Chondrocyte (in vitro differentiated cells): Measurements from ENCODE around the gene SLC6A13. TPM values are rescaled to one million over a fixed set of nuclear protein-coding genes. Genes with fewer than 3 reads are reported as not detected.

Source experiments
- DNase-seq: peaks from one replicate; pipeline ENCODE4 v3.0.0; 2021; ENCODE audit warnings: mixed read lengths, low spot score
- H3K27ac Mint-ChIP-seq: one replicate; pipeline ENCODE4 v1.8.0; 2021; ENCODE audit warnings: mild to moderate bottlenecking, moderate library complexity, mixed read lengths; ENCODE audit not compliant: unreplicated experiment
- H3K27me3 Mint-ChIP-seq: 2 replicates; pipeline ENCODE4 v1.8.0; 2021; ENCODE audit warnings: low read depth, mixed read lengths
- H3K36me3 Mint-ChIP-seq: 2 replicates; pipeline ENCODE4 v1.8.0; 2021; ENCODE audit warnings: low read depth, mixed read lengths
- H3K4me1 Mint-ChIP-seq: 2 replicates; pipeline ENCODE4 v1.8.0; 2021; ENCODE audit warnings: low read depth, mild to moderate bottlenecking, mixed read lengths
- H3K4me3 Mint-ChIP-seq: one replicate; pipeline ENCODE4 v1.8.0; 2021; ENCODE audit warnings: mild to moderate bottlenecking, moderate library complexity, mixed read lengths; ENCODE audit not compliant: unreplicated experiment
- H3K9me3 Mint-ChIP-seq: 2 replicates; pipeline ENCODE4 v1.8.0; 2021; ENCODE audit warnings: low read depth, mixed read lengths
- CTCF ChIP-seq: fragments of 200-600 bp; sonication (generic); IDR thresholded peaks from 2 replicates; pipeline ENCODE4 v1.5.0; 2021; ENCODE audit warnings: antibody characterized with exemption, mild to moderate bottlenecking, moderate library complexity
- total RNA-seq: library from RNA; stranded (reverse); gene quantifications from 3 replicates; pipeline ENCODE4 v1.2.1, GENCODE V29; 2021

Gene SLC6A13
- total RNA-seq, 1 donor from 2014 or later: 0.37 TPM

GRCh38 chr12:271161-271560, 8.5 kb upstream of the SLC6A13 start:
- Mint-ChIP-seq H3K27me3 (no peaks in the 10 kb centered on the region), H3K9me3 (no peaks in the 10 kb centered on the region), H3K4me3 (no peak overlapping the region), H3K27ac (no peak overlapping the region), H3K4me1 (peaks cover 35% of the 10 kb centered on the region), H3K36me3 (no peaks in the 10 kb centered on the region)
- no peak for TF ChIP-seq CTCF
- DNase-seq: no peak

GRCh38 chr12:269191-269590, 6.6 kb upstream of the SLC6A13 start:
- DNase-seq: no peak
- Mint-ChIP-seq H3K4me3 (no peak overlapping the region), H3K27me3 (no peaks in the 10 kb centered on the region), H3K4me1 (peaks cover 35% of the 10 kb centered on the region), H3K36me3 (no peaks in the 10 kb centered on the region), H3K27ac (peak overlapping the region; percentile 1), H3K9me3 (no peaks in the 10 kb centered on the region)
- TF ChIP-seq CTCF: no peak

- DNase-seq: no peak
- H3K27ac Mint-ChIP-seq: no peak overlapping the region
- no peak for TF ChIP-seq CTCF
- peaks cover 41% of the 10 kb centered on the region for H3K4me1 Mint-ChIP-seq
- peaks cover 1% of the 10 kb centered on the region for H3K36me3 Mint-ChIP-seq
- H3K4me3 Mint-ChIP-seq: no peak overlapping the region
- H3K9me3 Mint-ChIP-seq: no peaks in the 10 kb centered on the region
- H3K27me3 Mint-ChIP-seq: peaks cover 2% of the 10 kb centered on the region
Observed at GRCh38 chr12:268483-268840, 5.8 kb upstream of the SLC6A13 start.

GRCh38 chr12:267581-268482, 5.2 kb upstream of the SLC6A13 start:
- DNase-seq: no peak
- Mint-ChIP-seq H3K9me3 (no peaks in the 10 kb centered on the region), H3K27me3 (peaks cover 2% of the 10 kb centered on the region), H3K4me1 (peaks cover 42% of the 10 kb centered on the region), H3K36me3 (peaks cover 1% of the 10 kb centered on the region), H3K27ac (no peak overlapping the region), H3K4me3 (no peak overlapping the region)
- TF ChIP-seq CTCF: no peak

GRCh38 chr12:265096-265495, 2.5 kb upstream of the SLC6A13 start:
- H3K27ac Mint-ChIP-seq: no peak overlapping the region
- no peak for TF ChIP-seq CTCF
- H3K9me3 Mint-ChIP-seq: no peaks in the 10 kb centered on the region
- peaks cover 40% of the 10 kb centered on the region for H3K4me1 Mint-ChIP-seq
- DNase-seq: no peak
- H3K4me3 Mint-ChIP-seq: no peak overlapping the region
- H3K27me3 Mint-ChIP-seq: peaks cover 4% of the 10 kb centered on the region
- peaks cover 1% of the 10 kb centered on the region for H3K36me3 Mint-ChIP-seq
